ENCODE data around the gene COX5A.

DNA sequence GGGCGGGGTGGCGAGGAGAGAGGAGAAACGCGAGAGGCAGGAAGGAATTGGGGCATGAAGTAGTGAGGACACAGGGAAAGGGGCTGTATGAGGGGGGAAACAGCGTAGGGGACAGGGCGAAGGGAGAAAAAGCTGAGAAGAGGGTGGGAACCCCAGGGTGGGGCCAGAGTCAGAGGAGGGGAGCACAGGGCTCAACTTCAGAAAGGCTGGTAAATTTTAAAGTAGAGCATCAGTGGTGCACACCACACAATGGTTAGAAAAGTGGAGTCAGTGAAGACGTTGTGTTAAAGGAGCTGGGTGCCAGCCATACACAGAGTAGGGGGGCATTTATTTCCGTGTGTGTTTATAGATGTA is 21.7 kb upstream of the COX5A start:
- TF ChIP-seq, protein P1, sequence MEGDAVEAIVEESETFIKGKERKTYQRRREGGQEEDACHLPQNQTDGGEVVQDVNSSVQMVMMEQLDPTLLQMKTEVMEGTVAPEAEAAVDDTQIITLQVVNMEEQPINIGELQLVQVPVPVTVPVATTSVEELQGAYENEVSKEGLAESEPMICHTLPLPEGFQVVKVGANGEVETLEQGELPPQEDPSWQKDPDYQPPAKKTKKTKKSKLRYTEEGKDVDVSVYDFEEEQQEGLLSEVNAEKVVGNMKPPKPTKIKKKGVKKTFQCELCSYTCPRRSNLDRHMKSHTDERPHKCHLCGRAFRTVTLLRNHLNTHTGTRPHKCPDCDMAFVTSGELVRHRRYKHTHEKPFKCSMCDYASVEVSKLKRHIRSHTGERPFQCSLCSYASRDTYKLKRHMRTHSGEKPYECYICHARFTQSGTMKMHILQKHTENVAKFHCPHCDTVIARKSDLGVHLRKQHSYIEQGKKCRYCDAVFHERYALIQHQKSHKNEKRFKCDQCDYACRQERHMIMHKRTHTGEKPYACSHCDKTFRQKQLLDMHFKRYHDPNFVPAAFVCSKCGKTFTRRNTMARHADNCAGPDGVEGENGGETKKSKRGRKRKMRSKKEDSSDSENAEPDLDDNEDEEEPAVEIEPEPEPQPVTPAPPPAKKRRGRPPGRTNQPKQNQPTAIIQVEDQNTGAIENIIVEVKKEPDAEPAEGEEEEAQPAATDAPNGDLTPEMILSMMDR (conservative IDR thresholded peaks at IDR 0.05 in 1 of 2, IDR thresholded peaks at IDR 0.05 in 1 of 2; ENCODE audit: low read depth in 1 of 2, low read length in 2 of 2) = no peak
- no peak for TF ChIP-seq EZH2 (IDR thresholded peaks at IDR 0.05; ENCODE audit: low read length, missing control alignments)

All from fibroblast of lung (primary cell).